SH-SY5Y (cell line): ENCODE measurements around the gene MYOC.

Source experiments
- GATA2 ChIP-seq: IDR thresholded peaks from 2 replicates; pipeline ENCODE4 v1.6.1; 2011; ENCODE audit warnings: mild to moderate bottlenecking, low read depth, low read length
- GATA3 ChIP-seq: IDR thresholded peaks from 2 replicates; pipeline ENCODE4 v1.6.1; 2011; ENCODE audit warnings: low read depth, mild to moderate bottlenecking, low read length, moderate library complexity

DNA sequence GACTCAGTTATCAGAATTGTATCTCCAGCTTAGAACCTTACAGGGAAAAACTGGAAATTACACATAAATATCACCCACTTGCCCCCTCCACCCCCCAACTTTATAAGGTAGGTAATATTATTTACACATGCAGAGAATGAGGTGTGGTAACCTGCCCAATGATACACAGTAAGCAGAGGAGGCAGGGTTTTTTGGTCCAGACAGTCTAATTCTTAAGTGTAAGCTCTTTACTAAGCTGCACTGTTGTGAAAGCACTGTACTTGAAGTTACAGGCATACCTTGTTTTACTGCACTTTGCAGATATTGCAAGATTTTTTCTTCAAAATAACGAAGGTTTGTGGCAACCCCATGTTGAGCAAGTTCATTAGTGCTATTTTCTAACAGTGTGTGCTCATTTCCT is 55.3 kb downstream of the MYOC start:
- TF ChIP-seq GATA2: no peak
- no peak for TF ChIP-seq GATA3
